ENCODE data around the gene IGFN1.

Gene IGFN1

GRCh38 chr1:201185123-201185453 lies 5.5 kb upstream of the IGFN1 start:
- H3K4me3 Mint-ChIP-seq = no peak overlapping the region

GRCh38 chr1:201185527-201186128 lies 5.0 kb upstream of the IGFN1 start:
- H3K4me1 Mint-ChIP-seq (ENCODE audit: low read depth) = no peaks in the 10 kb centered on the region
- H3K27ac Mint-ChIP-seq = no peak overlapping the region
- H3K27me3 Mint-ChIP-seq (ENCODE audit: low read depth) = peaks cover 32% of the 10 kb centered on the region
- no peaks in the 10 kb centered on the region for H3K36me3 Mint-ChIP-seq (ENCODE audit: low read depth)
- H3K9me3 Mint-ChIP-seq = no peaks in the 10 kb centered on the region
- no peak overlapping the region for H3K4me3 Mint-ChIP-seq

More at GRCh38 chr1:201185123-201185453, 5.5 kb upstream of the IGFN1 start:
- Mint-ChIP-seq H3K27ac (no peak overlapping the region), H3K9me3 (no peaks in the 10 kb centered on the region), H3K27me3 (ENCODE audit: low read depth) (peaks cover 37% of the 10 kb centered on the region), H3K4me1 (ENCODE audit: low read depth) (no peaks in the 10 kb centered on the region), H3K36me3 (ENCODE audit: low read depth) (no peaks in the 10 kb centered on the region)

- Mint-ChIP-seq H3K27me3 (ENCODE audit: low read depth) (peaks cover 31% of the 10 kb centered on the region), H3K4me3 (no peak overlapping the region), H3K27ac (no peak overlapping the region), H3K36me3 (ENCODE audit: low read depth) (no peaks in the 10 kb centered on the region), H3K4me1 (ENCODE audit: low read depth) (no peaks in the 10 kb centered on the region), H3K9me3 (no peaks in the 10 kb centered on the region)
Measured at GRCh38 chr1:201186192-201186591, 4.4 kb upstream of the IGFN1 start.

- Mint-ChIP-seq H3K9me3 (no peaks in the 10 kb centered on the region), H3K27me3 (ENCODE audit: low read depth) (peaks cover 17% of the 10 kb centered on the region), H3K27ac (no peak overlapping the region), H3K36me3 (ENCODE audit: low read depth) (no peaks in the 10 kb centered on the region), H3K4me1 (ENCODE audit: low read depth) (no peaks in the 10 kb centered on the region), H3K4me3 (no peak overlapping the region)
Measured at GRCh38 chr1:201189085-201189484, 1.5 kb upstream of the IGFN1 start.

GRCh38 chr1:201190005-201190404 lies 619 bp upstream of the IGFN1 start:
- H3K4me1 Mint-ChIP-seq (ENCODE audit: low read depth) = no peaks in the 10 kb centered on the region
- H3K36me3 Mint-ChIP-seq (ENCODE audit: low read depth) = no peaks in the 10 kb centered on the region
- no peaks in the 10 kb centered on the region for H3K9me3 Mint-ChIP-seq
- H3K4me3 Mint-ChIP-seq = no peak overlapping the region
- peaks cover 9% of the 10 kb centered on the region for H3K27me3 Mint-ChIP-seq (ENCODE audit: low read depth)
- H3K27ac Mint-ChIP-seq = no peak overlapping the region

GRCh38 chr1:201191653-201192260 lies 1.1 kb downstream of the IGFN1 start:
- H3K4me3 Mint-ChIP-seq = no peak overlapping the region
- no peaks in the 10 kb centered on the region for H3K9me3 Mint-ChIP-seq
- H3K36me3 Mint-ChIP-seq (ENCODE audit: low read depth) = no peaks in the 10 kb centered on the region
- no peak overlapping the region for H3K27ac Mint-ChIP-seq
- H3K27me3 Mint-ChIP-seq (ENCODE audit: low read depth) = peaks cover 9% of the 10 kb centered on the region
- H3K4me1 Mint-ChIP-seq (ENCODE audit: low read depth) = no peaks in the 10 kb centered on the region

GRCh38 chr1:201192261-201192788 lies 1.7 kb downstream of the IGFN1 start:
- Mint-ChIP-seq H3K27ac (no peak overlapping the region), H3K27me3 (ENCODE audit: low read depth) (peaks cover 7% of the 10 kb centered on the region), H3K36me3 (ENCODE audit: low read depth) (no peaks in the 10 kb centered on the region), H3K9me3 (no peaks in the 10 kb centered on the region), H3K4me3 (no peak overlapping the region), H3K4me1 (ENCODE audit: low read depth) (no peaks in the 10 kb centered on the region)

- no peaks in the 10 kb centered on the region for H3K36me3 Mint-ChIP-seq (ENCODE audit: low read depth)
- H3K4me3 Mint-ChIP-seq = no peak overlapping the region
- H3K4me1 Mint-ChIP-seq (ENCODE audit: low read depth) = no peaks in the 10 kb centered on the region
Measured at GRCh38 chr1:201194046-201194445, 3.4 kb downstream of the IGFN1 start.

GRCh38 chr1:201198598-201198997 lies 8.0 kb downstream of the IGFN1 start:
- H3K27me3 Mint-ChIP-seq (ENCODE audit: low read depth) = no peaks in the 10 kb centered on the region
- H3K27ac Mint-ChIP-seq = no peak overlapping the region
- H3K4me1 Mint-ChIP-seq (ENCODE audit: low read depth) = no peaks in the 10 kb centered on the region
- H3K9me3 Mint-ChIP-seq = no peaks in the 10 kb centered on the region
- H3K36me3 Mint-ChIP-seq (ENCODE audit: low read depth) = no peaks in the 10 kb centered on the region
- H3K4me3 Mint-ChIP-seq = no peak overlapping the region

More at GRCh38 chr1:201194046-201194445, 3.4 kb downstream of the IGFN1 start:
- H3K27me3 Mint-ChIP-seq (ENCODE audit: low read depth) = peaks cover 6% of the 10 kb centered on the region
- H3K27ac Mint-ChIP-seq = no peak overlapping the region
- no peaks in the 10 kb centered on the region for H3K9me3 Mint-ChIP-seq

- Mint-ChIP-seq H3K9me3 (no peaks in the 10 kb centered on the region), H3K27me3 (ENCODE audit: low read depth) (peaks cover 13% of the 10 kb centered on the region), H3K4me1 (ENCODE audit: low read depth) (no peaks in the 10 kb centered on the region), H3K36me3 (ENCODE audit: low read depth) (no peaks in the 10 kb centered on the region), H3K27ac (no peak overlapping the region), H3K4me3 (no peak overlapping the region)
Measured at GRCh38 chr1:201205036-201205435, 14.4 kb downstream of the IGFN1 start.

- H3K4me1 Mint-ChIP-seq (ENCODE audit: low read depth) = no peaks in the 10 kb centered on the region
Measured at GRCh38 chr1:201206176-201206575, 15.6 kb downstream of the IGFN1 start.

GRCh38 chr1:201207046-201207445 lies 16.4 kb downstream of the IGFN1 start:
- Mint-ChIP-seq H3K4me1 (ENCODE audit: low read depth) (no peaks in the 10 kb centered on the region), H3K36me3 (ENCODE audit: low read depth) (no peaks in the 10 kb centered on the region), H3K9me3 (no peaks in the 10 kb centered on the region), H3K27me3 (ENCODE audit: low read depth) (peaks cover 19% of the 10 kb centered on the region), H3K27ac (no peak overlapping the region), H3K4me3 (no peak overlapping the region)

More at GRCh38 chr1:201206176-201206575, 15.6 kb downstream of the IGFN1 start:
- H3K36me3 Mint-ChIP-seq (ENCODE audit: low read depth) = no peaks in the 10 kb centered on the region
- H3K4me3 Mint-ChIP-seq = no peak overlapping the region
- no peak overlapping the region for H3K27ac Mint-ChIP-seq
- H3K27me3 Mint-ChIP-seq (ENCODE audit: low read depth) = peaks cover 19% of the 10 kb centered on the region
- no peaks in the 10 kb centered on the region for H3K9me3 Mint-ChIP-seq

- Mint-ChIP-seq H3K27ac (no peak overlapping the region), H3K36me3 (ENCODE audit: low read depth) (no peaks in the 10 kb centered on the region), H3K4me1 (ENCODE audit: low read depth) (no peaks in the 10 kb centered on the region), H3K27me3 (ENCODE audit: low read depth) (peaks cover 19% of the 10 kb centered on the region), H3K9me3 (no peaks in the 10 kb centered on the region), H3K4me3 (no peak overlapping the region)
Measured at GRCh38 chr1:201208236-201208635, 17.6 kb downstream of the IGFN1 start.

GRCh38 chr1:201212056-201212455 lies 21.4 kb downstream of the IGFN1 start:
- Mint-ChIP-seq H3K9me3 (no peaks in the 10 kb centered on the region), H3K4me1 (ENCODE audit: low read depth) (no peaks in the 10 kb centered on the region), H3K36me3 (ENCODE audit: low read depth) (no peaks in the 10 kb centered on the region), H3K27ac (no peak overlapping the region), H3K27me3 (ENCODE audit: low read depth) (peaks cover 16% of the 10 kb centered on the region), H3K4me3 (no peak overlapping the region)

- Mint-ChIP-seq H3K4me3 (no peak overlapping the region), H3K9me3 (no peaks in the 10 kb centered on the region), H3K27ac (no peak overlapping the region), H3K36me3 (ENCODE audit: low read depth) (no peaks in the 10 kb centered on the region), H3K4me1 (ENCODE audit: low read depth) (no peaks in the 10 kb centered on the region), H3K27me3 (ENCODE audit: low read depth) (peaks cover 16% of the 10 kb centered on the region)
Measured at GRCh38 chr1:201212461-201213055, 21.9 kb downstream of the IGFN1 start.

Data from T-helper 1 cell treated with Interleukin-12 subunit alpha and Interleukin-12 subunit beta and Interleukin-4 antibody, amounts not matched to agents 30 μg/mL and 1 μg/mL, for 36 hours (primary cell).